A549 (cell line): ENCODE results near the gene SP140L. TPM values are rescaled to one million over a fixed set of nuclear protein-coding genes. Genes with fewer than 3 reads are reported as not detected.
"Not testable (repeated sequence)": the region's sequence is repeated elsewhere in the genome, so short reads cannot be mapped to it uniquely, and the experiment has no call there.

Source experiments
- ATAC-seq, 2 experiments: fragments of 200-7000 bp in 1 of 2; fragments of >200 bp in 1 of 2; cut with Nextera tagmentation in 1 of 2; cut with Tn5 transposase in 1 of 2; 3 replicates each; pipeline versions ENCODE4 v1.8.0 to v1.9.1; 2018 to 2020; ENCODE audit warnings: mild to moderate bottlenecking in 1 of 2, moderate library complexity in 1 of 2
- CTCF ChIA-PET: fragments of 300-600 bp; sonication (Branson Sonifier 250); formaldehyde crosslinking; extraction: SDS; loops from one replicate; lab custom pipeline; 2021; ENCODE audit warnings: antibody characterized with exemption, inconsistent platforms; lab: Yijun Ruan, JAX
- POLR2A ChIA-PET: fragments of 350-600 bp; formaldehyde crosslinking; extraction: SDS; loops from one replicate; lab custom pipeline; 2021; ENCODE audit warnings: antibody characterized with exemption, inconsistent platforms; lab: Yijun Ruan, JAX
- DNase-seq, 2 experiments: peaks; one replicate each; pipeline versions ENCODE4 v3.0.0 to v3.0.0-alpha.2; 2011 to 2016; ENCODE audit warnings: low read depth in 1 of 2, low spot score in 1 of 2
- FAIRE-seq: peaks from 2 replicates; lab custom pipeline; 2011; peaks lifted over from hg19 to GRCh38; lab: Jason Lieb, UNC
- H3K27ac ChIP-seq, 2 experiments: fragments of >200 bp; sonication (Bioruptor Twin); formaldehyde crosslinking; 3 replicates each; pipeline ENCODE4 v1.5.1; 2016 to 2017
- H3K4me1 ChIP-seq: fragments of >200 bp; sonication (Bioruptor Twin); formaldehyde crosslinking; 3 replicates; pipeline ENCODE4 v1.6.1; 2016
- H3K4me2 ChIP-seq: fragments of >200 bp; sonication (Bioruptor Twin); formaldehyde crosslinking; 3 replicates; pipeline ENCODE4 v1.6.1; 2016
- H3K4me3 ChIP-seq: fragments of >200 bp; sonication (Bioruptor Twin); formaldehyde crosslinking; 3 replicates; pipeline ENCODE4 v1.5.1; 2016
- H3K9me3 ChIP-seq: fragments of >200 bp; sonication (Bioruptor Twin); formaldehyde crosslinking; 3 replicates; pipeline ENCODE4 v1.6.1; 2016
- BHLHE40 ChIP-seq: IDR thresholded peaks from 2 replicates; pipeline ENCODE4 v1.6.1; 2012; ENCODE audit warnings: low read depth, low read length, inconsistent platforms
- CBX2 ChIP-seq: fragments of 200-600 bp; sonication (generic); IDR thresholded peaks from 2 replicates; pipeline ENCODE4 v1.6.1; 2016; ENCODE audit warnings: low read depth, mild to moderate bottlenecking, borderline replicate concordance
- CBX8 ChIP-seq: fragments of 200-600 bp; sonication (generic); IDR thresholded peaks from 2 replicates; pipeline ENCODE4 v1.6.1; 2016
- CEBPB ChIP-seq, 2 experiments: fragments of >200 bp in 1 of 2; sonication (Bioruptor Twin) in 1 of 2; formaldehyde crosslinking in 1 of 2; IDR thresholded peaks; 2 replicates each; pipeline ENCODE4 v1.6.1; 2012 to 2016
- CHD2 ChIP-seq: fragments of 150-350 bp; IDR thresholded peaks from 2 replicates; pipeline ENCODE4 v1.6.1; 2014; ENCODE audit warnings: low read length; ENCODE audit not compliant: partially characterized antibody
- EP300 ChIP-seq, 2 experiments: fragments of >200 bp; sonication (Bioruptor Twin); formaldehyde crosslinking; IDR thresholded peaks; 2 replicates in 1 of 2; 3 replicates in 1 of 2; pipeline ENCODE4 v1.6.1; 2016 to 2017
- HDAC2 ChIP-seq: fragments of 200-600 bp; sonication (generic); IDR thresholded peaks from 2 replicates; pipeline ENCODE4 v1.6.1; 2016
- HEYL ChIP-seq: fragments of 250-450 bp; sonication (Bioruptor Pico); IDR thresholded peaks from 2 replicates; pipeline ENCODE4 v1.8.0; 2021; ENCODE audit warnings: mild to moderate bottlenecking, moderate library complexity
- POLR2A ChIP-seq: IDR thresholded peaks from 2 replicates; pipeline ENCODE4 v1.6.1; 2012; ENCODE audit warnings: mild to moderate bottlenecking, low read length
- RAD21 ChIP-seq, 2 experiments: fragments of >200 bp in 1 of 2; sonication (Bioruptor Twin) in 1 of 2; formaldehyde crosslinking in 1 of 2; IDR thresholded peaks in 1 of 2; conservative IDR thresholded peaks in 1 of 2; 2 replicates in 1 of 2; 3 replicates in 1 of 2; pipeline ENCODE4 v1.6.1; 2012 to 2018; ENCODE audit warnings: inconsistent platforms in 1 of 2
- RCOR1 ChIP-seq: fragments of 150-350 bp; IDR thresholded peaks from 2 replicates; pipeline ENCODE4 v1.6.1; 2014; ENCODE audit warnings: antibody characterized with exemption, low read length, low read depth
- ZC3H11A ChIP-seq: fragments of 450-650 bp; IDR thresholded peaks from 2 replicates; pipeline ENCODE4 v1.6.1; 2014; ENCODE audit warnings: antibody characterized with exemption, mild to moderate bottlenecking
- WGBS: methylation state at CpG from one replicate; pipeline ENCODE4 v1.1.6; 2017; ENCODE audit errors: missing lambda C conversion rate; 5-methylcytosine and 5-hydroxymethylcytosine counted together
- polyA plus RNA-seq, 4 experiments: library from polyadenylated mRNA; depleted of rRNA in 3 of 4; stranded (reverse); fragments of >200 nt; fragmentation: RNase III in 1 of 4; extraction: RNeasy Plus Mini Kit Qiagen cat#74134 plus additional on column Dnase treatment in 1 of 4; gene quantifications; 2 replicates in 3 of 4; 3 replicates in 1 of 4; pipeline ENCODE4 v1.2.3, GENCODE V29; 2011 to 2017
- TF ChIP-seq, protein P1 (sequence below): fragments of >200 bp; sonication (Bioruptor Twin); formaldehyde crosslinking; IDR thresholded peaks from 2 replicates; pipeline ENCODE4 v1.6.1; 2016
- TF ChIP-seq, protein P2 (sequence below): IDR thresholded peaks from 2 replicates; pipeline ENCODE4 v1.6.1; 2012
- TF ChIP-seq, protein P3 (sequence below): fragments of 250-450 bp; sonication (Bioruptor Pico); IDR thresholded peaks from 2 replicates; pipeline ENCODE4 v1.5.0; 2020; ENCODE audit warnings: low read depth, mild to moderate bottlenecking, moderate library complexity
- TF ChIP-seq, protein P4 (sequence below): fragments of 250-450 bp; sonication (Bioruptor Pico); IDR thresholded peaks from 2 replicates; pipeline ENCODE4 v1.5.0; 2021; ENCODE audit warnings: mild to moderate bottlenecking, moderate library complexity, borderline replicate concordance
- TF ChIP-seq, protein P5 (sequence below): fragments of >200 bp; sonication (Bioruptor Twin); formaldehyde crosslinking; IDR thresholded peaks from 3 replicates; pipeline ENCODE4 v1.6.1; 2016
- TF ChIP-seq, protein P6 (sequence below): IDR thresholded peaks from 2 replicates; pipeline ENCODE4 v1.6.1; 2012; ENCODE audit warnings: low read depth, borderline replicate concordance

The SP140L gene
- polyA plus RNA-seq, 2 of the 4 experiments (the other 2 are of a cell fraction): 1.7 to 2.5 TPM

DNA sequence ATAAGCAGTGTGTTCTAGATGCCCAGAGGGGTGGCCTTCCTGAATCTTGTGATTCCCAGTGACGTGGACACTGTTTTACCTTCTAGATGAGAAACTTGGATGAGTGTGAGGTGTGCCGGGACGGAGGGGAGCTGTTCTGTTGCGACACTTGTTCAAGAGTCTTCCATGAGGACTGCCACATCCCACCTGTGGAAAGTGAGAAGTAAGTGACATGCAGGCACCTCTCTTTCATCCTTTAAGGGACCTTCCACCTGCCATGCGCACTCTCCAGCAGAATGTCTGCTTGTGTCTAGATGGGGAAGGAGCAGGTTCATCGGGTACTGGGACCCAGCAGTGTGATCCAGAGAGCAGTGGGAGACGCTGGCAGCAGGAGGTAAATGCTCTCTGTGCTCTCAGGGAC lies 73.0 kb downstream of the SP140L start:
- ChIA-PET CTCF (no interaction called here), POLR2A (no interaction called here)
- no peaks in the 10 kb centered on the region for H3K9me3 ChIP-seq
- 77% methylated on average over 7 of the region's 7 CpGs for WGBS
- FAIRE-seq (no peak), DNase-seq (no peak), ATAC-seq (no peak)
- no peaks in the 10 kb centered on the region for H3K4me1 ChIP-seq
- H3K4me2 ChIP-seq: no peak overlapping the region
- no peak for TF ChIP-seq POLR2A
- TF ChIP-seq RCOR1: no peak
- TF ChIP-seq, protein P1, sequence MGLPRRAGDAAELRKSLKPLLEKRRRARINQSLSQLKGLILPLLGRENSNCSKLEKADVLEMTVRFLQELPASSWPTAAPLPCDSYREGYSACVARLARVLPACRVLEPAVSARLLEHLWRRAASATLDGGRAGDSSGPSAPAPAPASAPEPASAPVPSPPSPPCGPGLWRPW: no peak
- TF ChIP-seq, protein P2, sequence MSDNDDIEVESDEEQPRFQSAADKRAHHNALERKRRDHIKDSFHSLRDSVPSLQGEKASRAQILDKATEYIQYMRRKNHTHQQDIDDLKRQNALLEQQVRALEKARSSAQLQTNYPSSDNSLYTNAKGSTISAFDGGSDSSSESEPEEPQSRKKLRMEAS: no peak
- TF ChIP-seq HDAC2: no peak
- TF ChIP-seq, protein P3, sequence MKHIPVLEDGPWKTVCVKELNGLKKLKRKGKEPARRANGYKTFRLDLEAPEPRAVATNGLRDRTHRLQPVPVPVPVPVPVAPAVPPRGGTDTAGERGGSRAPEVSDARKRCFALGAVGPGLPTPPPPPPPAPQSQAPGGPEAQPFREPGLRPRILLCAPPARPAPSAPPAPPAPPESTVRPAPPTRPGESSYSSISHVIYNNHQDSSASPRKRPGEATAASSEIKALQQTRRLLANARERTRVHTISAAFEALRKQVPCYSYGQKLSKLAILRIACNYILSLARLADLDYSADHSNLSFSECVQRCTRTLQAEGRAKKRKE (CRISPR knock-in tag): no peak
- no peak for TF ChIP-seq CBX2
- TF ChIP-seq CHD2: no peak
- H3K27ac ChIP-seq: no peak overlapping the region
- no peak overlapping the region for H3K4me3 ChIP-seq

DNA sequence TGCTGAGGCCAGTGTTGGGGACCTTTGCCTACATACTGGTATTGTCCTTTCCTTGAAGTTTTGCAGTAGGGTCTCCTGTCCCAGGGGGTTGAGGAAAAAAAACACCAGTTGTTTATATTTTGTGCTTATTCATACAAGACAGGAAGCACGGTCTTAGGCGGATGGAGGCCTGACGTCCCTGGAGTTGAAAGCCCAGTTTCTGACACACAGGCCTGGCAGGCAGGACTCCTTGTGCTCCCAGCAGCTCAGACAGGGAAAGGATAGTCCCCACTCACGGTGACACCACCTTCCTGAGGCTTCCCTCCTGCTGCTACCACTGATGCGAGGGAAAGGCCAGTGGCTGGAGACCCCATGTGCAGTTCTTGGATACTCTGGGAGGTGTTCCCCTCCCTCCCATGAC lies 73.5 kb downstream of the SP140L start:
- Histone ChIP-seq H3K4me3 (no peak overlapping the region), H3K4me2 (no peak overlapping the region), H3K4me1 (no peaks in the 10 kb centered on the region), H3K27ac (no peak overlapping the region), H3K9me3 (no peaks in the 10 kb centered on the region)
- POLR2A ChIA-PET: no interaction called here
- DNase-seq: no peak
- CTCF ChIA-PET: no interaction called here
- no peak for FAIRE-seq
- TF ChIP-seq CBX2 (no peak), BHLHE40 (no peak)
- TF ChIP-seq, protein P4, sequence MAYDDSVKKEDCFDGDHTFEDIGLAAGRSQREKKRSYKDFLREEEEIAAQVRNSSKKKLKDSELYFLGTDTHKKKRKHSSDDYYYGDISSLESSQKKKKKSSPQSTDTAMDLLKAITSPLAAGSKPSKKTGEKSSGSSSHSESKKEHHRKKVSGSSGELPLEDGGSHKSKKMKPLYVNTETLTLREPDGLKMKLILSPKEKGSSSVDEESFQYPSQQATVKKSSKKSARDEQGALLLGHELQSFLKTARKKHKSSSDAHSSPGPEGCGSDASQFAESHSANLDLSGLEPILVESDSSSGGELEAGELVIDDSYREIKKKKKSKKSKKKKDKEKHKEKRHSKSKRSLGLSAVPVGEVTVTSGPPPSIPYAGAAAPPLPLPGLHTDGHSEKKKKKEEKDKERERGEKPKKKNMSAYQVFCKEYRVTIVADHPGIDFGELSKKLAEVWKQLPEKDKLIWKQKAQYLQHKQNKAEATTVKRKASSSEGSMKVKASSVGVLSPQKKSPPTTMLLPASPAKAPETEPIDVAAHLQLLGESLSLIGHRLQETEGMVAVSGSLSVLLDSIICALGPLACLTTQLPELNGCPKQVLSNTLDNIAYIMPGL: no peak
- WGBS: 57% methylated on average over 4 of the region's 5 CpGs
- no peak for ATAC-seq

DNA sequence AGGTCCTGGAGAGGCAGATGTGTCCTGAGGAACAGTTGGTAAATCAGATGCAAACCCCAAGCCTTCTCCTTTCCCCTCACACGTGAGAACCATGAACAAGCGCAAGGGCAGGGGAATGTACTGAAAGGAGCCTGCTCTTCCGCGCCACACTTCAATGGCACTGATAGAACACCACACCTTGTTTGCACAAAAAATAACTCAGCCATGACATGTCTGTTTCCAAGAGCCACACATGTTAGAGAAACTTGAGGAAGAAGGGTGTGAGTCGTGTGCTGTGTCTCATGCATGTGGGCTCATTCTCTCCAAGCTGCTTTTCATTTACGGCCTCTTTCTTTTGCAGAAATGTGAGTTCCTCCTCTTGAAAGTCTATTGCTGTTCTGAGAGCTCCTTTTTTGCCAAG lies 74.0 kb downstream of the SP140L start:
- H3K9me3 ChIP-seq, CTCF ChIA-PET, H3K4me2 ChIP-seq, H3K27ac ChIP-seq, H3K4me3 ChIP-seq, H3K4me1 ChIP-seq, FAIRE-seq, DNase-seq, ATAC-seq, POLR2A ChIA-PET: not testable (repeated sequence)
- 70% methylated on average over 2 of the region's 6 CpGs for WGBS

DNA sequence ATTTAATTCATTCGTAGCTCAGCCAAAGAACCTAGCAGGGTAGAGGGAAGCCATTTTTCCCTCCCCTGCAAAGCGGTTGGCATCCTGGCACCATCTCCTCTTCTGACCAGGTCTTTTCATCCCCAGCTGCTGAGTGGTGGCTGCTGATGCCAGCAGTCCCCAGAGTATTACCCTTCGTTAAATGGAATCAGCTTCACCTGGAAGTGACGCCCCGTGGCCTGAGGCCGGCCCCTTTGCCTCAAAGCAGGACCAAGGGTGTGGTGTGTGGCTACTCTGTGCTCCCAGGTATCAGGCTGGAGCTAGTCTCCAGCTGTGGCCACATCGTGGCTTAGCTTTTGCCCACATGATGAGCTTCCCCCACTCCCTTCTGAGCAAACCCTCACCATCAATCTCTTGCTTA lies 76.8 kb downstream of the SP140L start:
- POLR2A ChIA-PET: no interaction called here
- no peak for DNase-seq
- no peaks in the 10 kb centered on the region for H3K9me3 ChIP-seq
- H3K4me2 ChIP-seq: no peak overlapping the region
- ATAC-seq: no peak
- no peaks in the 10 kb centered on the region for H3K4me1 ChIP-seq
- TF ChIP-seq RAD21 (conservative IDR thresholded peaks at IDR 0.05 in 1 of 2, IDR thresholded peaks at IDR 0.05 in 1 of 2) (no peak), HEYL (CRISPR knock-in tag) (no peak), CBX8 (no peak), EP300 (IDR thresholded peaks at IDR 0.05) (no peak), CEBPB (IDR thresholded peaks at IDR 0.05) (no peak), ZC3H11A (no peak), HDAC2 (no peak)
- TF ChIP-seq, protein P5, sequence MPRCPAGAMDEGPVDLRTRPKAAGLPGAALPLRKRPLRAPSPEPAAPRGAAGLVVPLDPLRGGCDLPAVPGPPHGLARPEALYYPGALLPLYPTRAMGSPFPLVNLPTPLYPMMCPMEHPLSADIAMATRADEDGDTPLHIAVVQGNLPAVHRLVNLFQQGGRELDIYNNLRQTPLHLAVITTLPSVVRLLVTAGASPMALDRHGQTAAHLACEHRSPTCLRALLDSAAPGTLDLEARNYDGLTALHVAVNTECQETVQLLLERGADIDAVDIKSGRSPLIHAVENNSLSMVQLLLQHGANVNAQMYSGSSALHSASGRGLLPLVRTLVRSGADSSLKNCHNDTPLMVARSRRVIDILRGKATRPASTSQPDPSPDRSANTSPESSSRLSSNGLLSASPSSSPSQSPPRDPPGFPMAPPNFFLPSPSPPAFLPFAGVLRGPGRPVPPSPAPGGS: no peak
- TF ChIP-seq, protein P6, sequence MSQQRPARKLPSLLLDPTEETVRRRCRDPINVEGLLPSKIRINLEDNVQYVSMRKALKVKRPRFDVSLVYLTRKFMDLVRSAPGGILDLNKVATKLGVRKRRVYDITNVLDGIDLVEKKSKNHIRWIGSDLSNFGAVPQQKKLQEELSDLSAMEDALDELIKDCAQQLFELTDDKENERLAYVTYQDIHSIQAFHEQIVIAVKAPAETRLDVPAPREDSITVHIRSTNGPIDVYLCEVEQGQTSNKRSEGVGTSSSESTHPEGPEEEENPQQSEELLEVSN: no peak
- TF ChIP-seq, all 56 proteins: peak for 0
- Histone ChIP-seq H3K27ac (no peak overlapping the region), H3K4me3 (no peak overlapping the region)
- CTCF ChIA-PET: interaction anchor here (0.8 kb wide), 1 partner anchor 9 kb away, joined by 3 read pairs; no protein-coding TSS in a partner anchor
- WGBS: 71% methylated on average over 7 of the region's 7 CpGs
- no peak for FAIRE-seq
